CD4-positive, alpha-beta T cell treated with Interleukin-6 at 100 ng/mL for 8 hours (primary cell): ENCODE data around the gene ASGR1.
A peak's percentile ranks its signal among the peaks of the same experiment; 100 is the strongest.

Experiments used
- DNase-seq: peaks from one replicate; pipeline ENCODE4 v3.0.0-alpha.2; 2020; ENCODE audit warnings: mixed read lengths, low spot score

Gene ASGR1

GRCh38 chr17:7216242-7217112, 37.3 kb upstream of the ASGR1 start:
- DNase-seq, result no peak

- DNase-seq, result no peak
Measured at GRCh38 chr17:7215652-7216180, 36.5 kb upstream of the ASGR1 start.

GRCh38 chr17:7215136-7215638, 36.0 kb upstream of the ASGR1 start:
- DNase-seq, result no peak

- peak; percentile 99 for DNase-seq
Measured at GRCh38 chr17:7214300-7215135, 35.3 kb upstream of the ASGR1 start.

- peak; percentile 61 for DNase-seq
Measured at GRCh38 chr17:7213895-7214299, 34.7 kb upstream of the ASGR1 start.

GRCh38 chr17:7211491-7212273, 32.5 kb upstream of the ASGR1 start:
- DNase-seq, result no peak

GRCh38 chr17:7208754-7209460, 29.7 kb upstream of the ASGR1 start:
- no peak for DNase-seq

GRCh38 chr17:7208027-7208571, 28.9 kb upstream of the ASGR1 start:
- DNase-seq, result no peak

GRCh38 chr17:7207120-7208001, 28.2 kb upstream of the ASGR1 start:
- DNase-seq, result no peak

GRCh38 chr17:7205561-7205960, 26.4 kb upstream of the ASGR1 start:
- DNase-seq, result no peak

GRCh38 chr17:7204828-7205461, 25.8 kb upstream of the ASGR1 start:
- peak; percentile 94 for DNase-seq

GRCh38 chr17:7204336-7204735, 25.2 kb upstream of the ASGR1 start:
- DNase-seq, result no peak

GRCh38 chr17:7203391-7203790, 24.2 kb upstream of the ASGR1 start:
- DNase-seq, result no peak

GRCh38 chr17:7196651-7197401, 17.7 kb upstream of the ASGR1 start:
- no peak for DNase-seq

GRCh38 chr17:7195971-7196370, 16.8 kb upstream of the ASGR1 start:
- DNase-seq, result no peak

- DNase-seq, result no peak
Measured at GRCh38 chr17:7192271-7192937, 13.2 kb upstream of the ASGR1 start.

GRCh38 chr17:7191571-7192270, 12.6 kb upstream of the ASGR1 start:
- no peak for DNase-seq
